Midbrain (tissue), 1 donor: ENCODE results near the gene UIMC1.
"Not testable (repeated sequence)": the region's sequence is repeated elsewhere in the genome, so short reads cannot be mapped to it uniquely, and the experiment has no call there.

Experiments
- DNase-seq: peaks from one replicate; lab custom pipeline; 2025; lab: John Stamatoyannopoulos, UW

The UIMC1 gene

DNA sequence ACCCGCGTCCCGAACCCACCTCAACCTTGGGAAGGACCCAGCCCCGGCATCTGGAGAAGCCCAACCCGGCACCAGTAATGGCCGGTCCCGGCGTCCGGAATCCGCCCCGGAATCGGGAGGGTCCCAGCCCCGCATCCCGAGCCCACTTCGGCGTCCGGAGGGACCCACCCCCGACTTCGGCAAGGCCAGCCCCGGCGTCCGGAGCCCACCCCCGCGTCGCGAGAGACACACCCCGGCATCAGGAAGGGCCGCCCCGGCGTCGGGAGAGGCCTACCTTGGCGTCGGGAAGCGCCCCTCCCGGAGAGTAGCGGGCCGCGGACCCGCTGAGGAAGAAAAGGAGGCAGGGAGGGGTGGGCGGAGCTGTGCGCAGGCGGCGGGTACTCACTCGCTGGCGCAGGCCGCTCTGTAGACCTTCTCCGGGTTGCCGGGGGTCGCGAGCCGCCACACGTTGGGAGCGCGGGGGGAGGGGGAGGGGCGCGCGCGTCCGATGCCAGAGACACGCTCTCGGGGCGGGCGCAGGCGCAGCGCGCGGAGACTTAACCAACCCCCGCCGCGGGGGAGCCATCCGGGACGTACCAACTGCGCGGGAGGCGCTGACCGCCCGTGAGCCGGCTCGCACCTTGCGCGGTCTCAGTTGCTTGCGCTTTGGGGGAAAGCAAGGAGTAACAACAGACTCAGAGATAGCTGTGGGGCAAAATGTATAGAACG lies at the start of gene UIMC1:
TSS of gene UIMC1 (minus strand) at position 515 of the 708 bp plus-strand sequence. CDS start 24,164 bp downstream, outside the sequence.
- DNase-seq: peak; percentile 93

DNA sequence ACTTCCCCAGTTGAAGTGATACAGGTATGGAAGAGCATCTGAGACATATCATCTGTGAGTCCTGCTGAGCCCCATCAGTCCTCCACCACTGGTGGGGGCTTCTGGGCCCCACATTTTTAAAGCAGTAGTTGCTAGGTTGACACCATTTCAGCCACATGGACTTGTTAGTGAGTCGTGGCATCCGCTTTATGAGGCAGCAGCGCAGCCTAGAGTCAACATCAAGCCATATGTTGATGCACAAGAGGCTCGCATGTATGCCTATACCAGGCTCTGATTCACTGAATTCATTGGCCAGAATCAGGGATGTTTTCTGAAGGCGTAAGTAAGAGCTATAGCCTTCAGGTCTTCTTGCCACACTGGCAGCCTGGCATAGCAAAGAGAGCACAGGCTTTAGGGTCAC lies 42.7 kb upstream of the UIMC1 start:
- no peak for DNase-seq

DNA sequence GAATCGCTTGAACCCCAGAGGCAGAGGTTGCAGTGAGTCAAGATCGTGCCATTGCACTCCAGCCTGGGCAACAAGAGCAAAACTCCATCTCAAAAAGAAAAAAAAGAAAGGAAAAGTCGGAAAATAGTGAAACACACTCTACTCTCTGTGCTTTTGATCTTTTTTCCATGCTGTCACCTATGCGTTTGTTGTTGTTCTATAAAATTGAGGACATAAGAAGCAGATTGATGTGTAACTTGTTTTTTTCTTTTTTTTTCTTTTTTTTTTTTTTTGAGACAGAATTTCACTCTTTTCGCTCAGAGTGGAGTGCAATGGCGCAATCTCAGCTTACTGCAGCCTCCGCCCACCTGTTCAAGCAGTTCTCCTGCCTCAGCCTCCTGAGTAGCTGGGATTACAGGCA lies 42.0 kb upstream of the UIMC1 start:
- DNase-seq: not testable (repeated sequence)

DNA sequence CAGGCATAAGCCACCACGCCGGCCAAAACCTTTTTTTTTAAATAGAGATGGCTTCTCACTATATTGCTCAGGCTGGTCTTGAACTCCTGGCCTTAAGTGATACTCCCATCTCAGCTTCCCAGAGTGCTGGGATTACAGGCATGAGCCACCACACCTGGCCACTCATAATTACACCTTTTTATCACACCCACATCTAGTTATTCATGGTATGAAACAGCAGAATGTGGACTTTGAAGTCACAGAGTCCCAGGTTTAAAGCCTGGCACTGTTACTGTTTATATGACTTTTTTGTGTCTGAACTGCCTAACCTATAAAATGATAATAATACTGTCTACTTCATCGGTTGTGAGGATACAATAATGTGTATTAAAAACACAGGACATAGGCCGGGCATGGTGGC lies 39.1 kb upstream of the UIMC1 start:
- DNase-seq: no peak

DNA sequence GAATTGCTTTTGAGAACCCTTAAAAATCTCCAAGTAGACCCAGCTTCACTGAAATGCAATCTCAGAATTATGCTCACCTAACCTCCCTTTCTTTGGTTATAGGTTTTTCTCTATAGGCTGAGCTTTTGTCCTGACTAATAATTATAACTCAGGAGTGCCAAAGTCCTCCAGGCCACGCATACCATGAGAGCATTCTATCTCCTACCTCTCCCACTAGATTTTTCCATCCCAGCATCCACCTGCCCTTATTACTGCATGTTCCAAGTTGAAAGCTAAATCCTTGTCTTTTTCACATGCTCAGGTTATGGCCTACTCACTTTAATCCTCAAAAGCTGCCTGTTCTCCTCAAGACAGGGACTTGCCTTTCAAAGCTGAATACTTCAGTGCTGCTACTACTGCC lies 38.1 kb upstream of the UIMC1 start:
- DNase-seq: no peak

DNA sequence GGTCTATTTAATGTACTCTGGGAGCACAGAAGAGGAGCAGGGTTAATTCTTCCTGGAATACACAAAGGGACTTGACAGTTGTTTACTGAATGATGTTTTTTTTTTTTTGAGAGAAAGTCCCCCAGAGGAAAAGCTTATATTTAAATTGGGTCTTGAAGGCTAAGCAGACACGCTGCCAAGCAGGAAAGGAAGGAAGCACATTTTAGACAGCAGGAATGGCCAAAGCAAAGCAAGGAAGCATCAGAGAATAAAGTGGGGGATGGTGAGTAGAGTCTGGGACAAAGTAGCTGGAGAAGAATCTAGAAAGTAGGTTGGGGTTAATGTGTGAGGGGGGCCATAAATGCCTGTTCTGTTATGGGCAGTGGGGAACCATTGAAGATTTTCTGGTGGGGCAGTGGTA lies 37.4 kb upstream of the UIMC1 start:
- no peak for DNase-seq

DNA sequence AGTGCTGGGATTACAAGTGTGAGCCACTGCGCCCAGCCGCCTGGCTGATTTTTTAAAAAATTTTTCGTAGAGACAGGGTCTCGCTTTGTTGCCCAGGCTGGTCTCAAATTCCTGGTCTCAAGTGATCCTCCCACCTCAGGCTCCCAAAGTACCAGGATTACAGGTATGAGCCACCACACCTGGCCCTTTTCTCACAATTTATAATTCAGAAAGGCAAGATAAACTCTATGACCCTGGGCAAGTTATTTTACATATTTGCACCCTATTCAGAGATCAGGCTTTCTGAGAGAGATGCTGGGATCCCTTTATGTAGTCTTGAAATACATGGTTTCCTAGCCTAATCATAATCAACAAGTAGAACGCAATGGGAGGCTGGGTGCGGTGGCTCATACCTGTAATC lies 36.5 kb upstream of the UIMC1 start:
- no peak for DNase-seq

DNA sequence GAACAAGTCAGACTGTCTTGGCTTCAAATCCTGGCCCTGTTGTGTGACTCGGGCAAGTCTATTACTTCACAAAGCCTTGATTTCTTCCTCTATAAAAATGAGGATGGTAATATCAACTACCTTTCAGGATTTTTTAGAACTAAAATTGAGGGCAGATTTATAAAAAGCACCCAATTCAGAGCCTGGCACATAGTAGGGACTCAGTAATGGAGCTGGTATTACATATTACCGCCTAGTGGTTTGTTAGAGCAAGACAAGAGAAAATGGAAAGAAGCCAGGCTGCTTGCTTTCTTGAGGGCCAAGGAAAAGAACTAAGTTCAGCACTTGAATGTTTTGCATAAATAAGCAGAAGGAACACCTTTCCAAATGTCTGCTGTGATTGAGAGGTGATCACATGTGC lies 35.4 kb upstream of the UIMC1 start:
- no peak for DNase-seq

DNA sequence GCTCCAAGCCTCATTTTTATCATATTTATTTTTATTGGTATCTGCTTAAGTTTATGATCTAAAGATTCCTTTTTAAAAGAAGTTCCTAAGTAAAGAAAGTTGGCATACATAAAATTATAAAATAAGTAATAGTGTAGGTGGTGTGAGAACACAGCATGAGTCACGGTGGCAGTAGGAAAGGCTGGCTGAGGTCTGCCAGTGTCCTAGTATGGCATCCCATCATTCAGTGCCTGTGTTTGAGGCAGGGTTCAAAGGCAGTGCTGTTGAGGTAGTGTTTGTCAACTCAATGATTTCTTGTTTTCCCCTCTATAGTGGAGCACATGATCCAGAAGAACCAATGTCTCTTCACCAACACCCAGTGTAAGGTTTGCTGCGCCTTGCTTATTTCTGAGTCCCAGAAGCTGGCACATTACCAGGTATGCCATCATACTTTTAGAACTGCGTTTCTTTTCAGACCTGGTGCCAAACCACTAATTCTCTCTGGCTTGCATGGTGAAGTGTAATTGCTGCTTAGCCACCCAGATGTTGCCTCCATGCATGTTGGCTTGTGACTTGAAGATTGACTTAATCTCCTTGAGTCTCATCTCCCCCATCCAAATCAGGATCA lies 34.3 kb upstream of the UIMC1 start:
- DNase-seq: no peak

DNA sequence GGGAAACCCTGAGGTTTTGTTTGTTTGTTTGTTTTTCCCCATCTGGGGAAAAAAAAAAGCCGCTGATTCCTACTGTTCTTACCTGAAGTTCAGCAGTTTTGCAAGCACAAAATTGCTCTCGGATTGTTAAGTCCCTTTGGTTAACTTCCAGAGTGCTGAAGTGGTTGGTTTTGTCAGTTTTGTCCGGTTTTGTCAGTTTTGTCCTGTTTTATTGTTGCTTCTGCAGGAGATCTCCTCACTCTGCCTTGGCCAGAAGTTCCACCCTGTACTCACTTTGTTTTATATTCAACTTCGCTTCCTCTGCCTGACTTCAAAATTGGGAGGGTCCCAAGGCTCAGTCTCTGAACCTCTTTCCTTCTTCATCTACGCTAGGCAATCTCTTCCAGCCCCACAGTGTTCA lies 30.3 kb upstream of the UIMC1 start:
- no peak for DNase-seq

DNA sequence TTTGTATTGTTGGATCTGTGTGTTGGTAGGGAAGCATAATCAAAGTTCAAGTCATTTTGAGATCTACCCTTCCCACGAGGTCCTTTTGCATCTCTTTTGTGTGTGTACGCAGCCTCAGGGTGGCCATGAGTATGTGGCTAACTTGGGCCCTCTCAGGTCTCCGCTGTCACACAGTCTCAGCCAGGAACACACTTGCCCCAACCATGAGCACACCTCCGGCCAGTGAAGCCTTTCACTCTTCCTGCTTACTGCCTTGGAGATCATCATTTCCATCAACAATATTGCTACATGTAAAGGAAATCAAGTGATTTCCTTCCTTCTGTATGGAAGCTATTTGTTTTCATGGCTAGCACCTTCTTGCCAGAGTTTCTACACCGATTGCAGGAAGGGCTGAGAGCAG lies 29.9 kb upstream of the UIMC1 start:
- DNase-seq: no peak

DNA sequence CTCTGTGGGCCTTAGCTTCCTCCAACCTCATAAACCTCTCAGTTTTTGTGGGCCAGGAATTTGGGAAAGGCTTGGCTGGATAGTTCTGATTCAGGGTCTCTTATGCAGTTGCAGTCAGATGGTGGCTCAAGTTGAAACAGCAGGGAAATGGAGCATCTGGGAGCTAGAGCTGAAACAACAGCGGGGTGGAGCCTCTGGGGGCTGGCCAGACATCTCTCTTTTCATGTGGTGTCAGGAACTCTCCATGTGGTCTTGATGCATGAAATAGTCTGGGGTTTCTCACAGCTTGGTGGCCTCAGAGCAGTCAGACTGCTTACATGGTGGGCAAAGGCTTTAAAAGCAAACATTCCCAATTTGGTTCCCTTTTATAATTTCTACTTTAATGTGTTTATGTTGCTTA lies 29.4 kb upstream of the UIMC1 start:
- DNase-seq: no peak

DNA sequence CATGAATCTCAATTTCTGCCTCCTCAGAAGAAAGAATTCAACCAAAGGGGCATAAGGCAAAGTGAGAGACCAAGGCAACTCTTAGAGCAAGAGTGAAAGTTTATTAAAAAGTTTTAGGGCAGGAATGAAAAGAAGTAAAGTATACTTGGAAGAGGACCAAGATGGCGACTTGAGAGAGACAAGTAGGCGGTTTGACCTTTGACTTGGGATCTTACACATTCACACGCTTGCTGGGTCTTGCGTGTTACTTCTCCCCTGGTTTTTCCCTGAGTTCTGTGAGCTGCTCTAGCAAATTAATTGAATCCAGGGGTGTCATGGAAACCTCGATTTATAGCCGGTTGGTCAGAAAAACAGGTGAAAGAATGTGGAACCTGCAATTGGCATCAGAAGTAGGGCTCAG lies 22.9 kb upstream of the UIMC1 start:
- no peak for DNase-seq

DNA sequence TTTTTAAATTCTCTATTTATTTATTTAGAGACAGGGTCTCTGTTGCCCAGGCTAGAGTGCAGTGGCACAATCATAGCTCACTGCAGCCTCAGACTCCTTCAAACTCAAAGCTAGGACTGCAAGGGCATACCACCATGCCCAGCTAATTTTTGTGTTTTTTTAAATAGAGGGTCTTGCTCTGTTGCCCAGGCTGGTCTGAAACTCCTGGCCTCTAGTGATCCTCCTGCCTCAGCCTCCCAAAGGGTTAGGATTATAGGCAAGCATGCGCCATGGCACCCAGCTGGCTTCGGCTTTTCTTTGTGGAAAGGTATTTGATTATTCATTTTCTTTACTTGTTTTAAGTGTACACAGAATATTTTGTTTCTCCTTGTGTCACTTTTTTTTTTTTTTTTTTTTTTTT lies 21.1 kb upstream of the UIMC1 start:
- no peak for DNase-seq

DNA sequence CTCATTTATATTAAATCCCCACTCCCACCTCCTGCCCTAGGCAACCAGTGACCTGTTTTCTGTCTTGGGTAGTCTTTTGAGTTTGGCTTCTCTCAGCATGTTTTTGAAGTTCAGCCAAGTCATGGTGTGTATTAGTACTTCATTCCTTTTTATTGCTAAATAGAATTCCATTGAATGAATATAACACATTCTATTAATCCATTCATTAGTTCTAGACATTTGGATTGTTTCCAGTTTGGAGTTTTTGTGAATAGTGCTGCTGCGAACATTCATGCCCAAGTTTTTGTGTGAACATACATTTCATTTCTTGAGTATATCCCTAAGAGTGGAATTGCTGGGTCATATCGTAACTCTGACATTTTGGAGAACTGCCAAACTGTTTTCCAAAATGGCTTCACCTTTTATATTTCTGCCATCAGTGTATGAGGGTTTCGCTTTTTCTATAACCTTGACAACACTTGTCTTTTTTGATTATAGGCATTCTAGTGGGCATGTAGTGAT lies 18.6 kb upstream of the UIMC1 start:
- DNase-seq: no peak

DNA sequence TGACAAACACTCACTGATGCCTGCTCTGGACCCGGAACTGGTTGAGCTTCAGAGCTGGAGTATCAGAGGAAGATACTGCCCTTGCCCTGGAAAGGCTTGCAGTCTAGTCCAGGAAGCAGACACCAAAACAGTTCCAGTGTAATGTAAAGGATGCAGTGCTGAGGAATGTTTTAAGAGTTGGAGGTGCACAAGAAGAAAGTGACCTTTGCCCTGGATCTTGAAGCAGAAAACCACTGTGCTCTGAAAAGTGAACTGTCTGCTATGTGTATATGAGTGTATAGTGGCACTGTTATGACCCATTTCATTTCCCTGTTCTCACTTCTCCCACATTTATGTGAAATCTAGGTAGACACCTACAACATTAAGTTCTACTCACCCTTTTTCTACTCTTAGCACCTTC lies 18.0 kb upstream of the UIMC1 start:
- no peak for DNase-seq

DNA sequence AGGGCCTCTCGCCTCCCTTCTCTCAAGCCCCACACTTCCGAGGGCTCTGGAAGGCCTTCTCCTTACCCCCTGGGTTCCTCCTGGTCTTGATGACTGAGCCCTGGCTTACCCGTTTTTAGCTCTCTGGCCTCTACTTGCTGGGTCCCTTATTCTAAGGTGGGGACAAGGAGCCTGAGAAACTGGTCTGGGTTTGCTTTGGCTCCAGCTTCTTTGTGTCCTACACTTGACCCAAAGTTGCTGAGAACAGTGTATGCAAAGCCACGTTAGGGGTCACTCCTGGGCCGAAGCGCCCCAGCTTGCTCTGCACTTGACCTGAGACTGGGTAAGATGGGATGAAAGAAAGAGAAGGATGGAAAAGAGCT lies 16.7 kb upstream of the UIMC1 start:
- no peak for DNase-seq

DNA sequence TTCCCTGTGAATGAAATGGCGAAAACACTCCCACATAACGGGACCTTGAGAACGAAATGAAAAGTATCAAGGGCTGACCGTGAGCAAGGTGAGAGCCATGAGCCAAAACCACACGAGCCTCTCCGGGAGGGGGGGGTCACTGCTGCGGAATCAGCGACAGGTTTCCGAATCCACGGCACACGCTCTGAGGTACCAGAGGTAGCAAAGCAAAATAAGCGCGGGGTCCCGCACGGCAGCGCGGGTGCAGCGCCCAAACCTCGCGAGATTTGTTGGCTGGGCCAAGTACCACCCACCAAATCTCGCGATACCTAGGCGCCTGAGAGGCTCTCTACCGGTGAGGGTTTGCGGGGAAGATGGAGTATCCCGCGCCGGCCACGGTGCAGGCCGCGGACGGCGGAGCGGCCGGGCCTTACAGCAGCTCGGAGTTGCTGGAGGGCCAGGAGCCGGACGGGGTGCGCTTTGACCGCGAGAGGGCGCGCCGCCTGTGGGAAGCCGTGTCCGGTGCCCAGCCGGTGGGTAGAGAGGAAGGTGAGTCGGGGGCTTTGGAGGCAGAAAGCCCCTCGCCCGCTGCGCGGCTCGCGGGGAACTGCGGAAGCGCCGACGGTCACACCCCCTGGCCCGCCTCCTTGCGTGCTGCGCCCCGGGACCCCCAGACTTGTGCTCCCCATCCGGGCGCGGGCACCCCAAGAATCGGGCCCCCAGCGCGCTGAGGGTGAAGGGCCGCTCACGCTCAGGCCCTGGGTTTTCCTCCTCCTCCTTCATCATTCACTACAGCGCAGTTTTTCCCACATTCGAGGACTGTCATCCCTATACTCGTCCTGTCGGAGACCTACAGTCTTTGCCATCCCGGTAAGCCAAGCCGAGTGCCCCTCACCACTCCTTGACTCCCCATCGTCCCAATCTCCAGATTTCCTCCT lies 16.1 kb upstream of the UIMC1 start, which contains the start of gene ZNF346:
TSS of gene ZNF346 (plus strand) at position 311 of the 917 bp plus-strand sequence. CDS start at position 354, 43 bp downstream.
- peak; percentile 83 for DNase-seq

DNA sequence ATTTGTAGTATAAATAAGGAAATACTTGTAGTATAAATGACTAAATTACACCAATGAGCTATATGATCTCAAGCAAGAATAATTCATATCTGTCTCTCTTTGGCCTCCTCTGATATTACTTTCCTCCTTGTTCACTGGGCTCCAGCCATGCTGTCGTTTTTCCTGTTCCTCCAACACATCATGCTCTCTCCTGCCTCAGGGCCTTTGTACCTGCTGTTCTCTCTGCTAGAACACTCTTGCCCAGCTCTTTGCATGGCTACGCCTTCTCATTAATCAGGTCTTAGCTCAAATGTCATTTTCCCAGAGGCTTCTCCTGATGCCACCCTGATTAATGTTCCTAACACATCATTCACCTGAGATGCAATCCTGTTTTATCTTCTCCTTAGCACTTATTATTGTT lies 13.5 kb upstream of the UIMC1 start:
- DNase-seq: no peak

DNA sequence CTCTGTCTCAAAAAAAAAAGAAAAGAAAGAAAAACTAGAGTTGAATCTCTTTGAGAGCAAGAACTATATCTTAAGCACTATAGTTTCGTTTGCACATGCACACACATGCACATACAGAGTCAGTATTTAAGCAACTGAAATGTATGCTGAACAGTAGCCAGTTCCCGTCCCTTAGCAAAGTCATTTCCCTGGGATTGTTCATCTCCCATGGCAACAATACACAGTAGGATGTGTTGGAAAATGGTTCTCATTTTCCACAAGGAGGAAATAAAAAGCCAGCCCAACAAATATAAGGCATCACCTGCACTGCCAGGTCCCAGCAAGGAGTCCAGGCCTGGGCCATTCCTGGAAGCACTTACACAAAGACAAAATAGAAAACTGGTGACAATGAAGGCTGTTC lies 11.8 kb upstream of the UIMC1 start:
- no peak for DNase-seq

DNA sequence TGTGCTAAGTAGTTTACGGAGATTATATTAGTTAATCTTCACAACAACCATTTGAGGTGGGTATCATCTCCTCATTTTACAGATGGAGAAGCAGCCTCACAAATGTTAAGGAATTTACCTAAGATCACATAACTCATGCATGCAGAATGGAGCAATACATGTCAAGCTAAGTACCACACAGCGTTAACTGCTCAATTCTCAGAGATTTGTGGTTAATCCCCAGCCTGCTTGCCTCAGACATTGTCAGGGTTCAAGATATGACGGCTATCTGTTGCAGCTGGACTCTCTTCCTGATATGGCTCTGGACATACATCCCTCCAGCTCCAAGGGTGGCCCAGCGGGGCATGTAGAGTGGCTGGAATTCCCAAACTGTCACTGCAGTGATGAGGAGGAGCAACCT lies 8.6 kb upstream of the UIMC1 start:
- DNase-seq: no peak

DNA sequence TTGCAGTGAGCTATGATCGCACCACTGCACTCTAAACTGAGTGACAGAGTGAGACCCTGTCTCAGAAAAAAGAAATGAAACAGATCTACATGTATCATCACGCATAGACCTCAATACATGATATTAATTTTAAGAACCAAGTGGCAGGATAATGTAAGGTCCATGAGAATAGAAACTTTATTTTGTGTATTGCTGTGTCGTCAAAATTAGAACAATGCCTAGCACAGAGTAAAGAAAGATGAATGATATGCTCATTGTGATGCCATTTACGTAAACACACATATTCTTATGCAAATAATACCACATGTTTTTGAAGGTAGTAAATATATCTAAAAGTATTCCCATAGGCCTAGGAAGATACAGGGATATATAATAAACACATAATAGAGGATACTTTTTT lies 3.6 kb upstream of the UIMC1 start:
- no peak for DNase-seq

DNA sequence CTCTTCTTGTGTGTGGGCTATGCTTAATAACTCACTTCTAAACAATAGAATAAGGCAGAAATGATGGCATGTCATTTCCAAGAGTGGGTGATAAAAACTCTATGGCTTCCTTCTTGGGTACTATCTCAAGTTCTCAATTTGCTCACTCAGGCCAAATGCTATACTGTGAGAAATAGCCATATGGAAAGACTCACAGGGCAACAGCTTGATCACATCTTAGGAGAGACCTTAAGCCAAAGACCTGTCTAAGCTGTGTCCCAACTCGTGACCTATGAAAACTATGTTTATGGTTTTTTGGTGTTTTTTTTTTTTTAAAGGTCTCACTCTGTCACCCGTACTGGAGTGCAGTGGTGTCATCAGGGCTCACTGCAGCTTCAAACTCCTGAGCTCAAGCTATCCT lies 2.1 kb upstream of the UIMC1 start:
- DNase-seq: no peak
